ENCODE measurements around the gene KIF1B. TPM values are rescaled to one million over a fixed set of nuclear protein-coding genes. Genes with fewer than 3 reads are reported as not detected.

The KIF1B gene
- total RNA-seq, 2 experiments from 2014 or later = 7.9 to 9.7 TPM

GRCh38 chr1:10271090-10271489, 60.7 kb downstream of the KIF1B start:
- H3K4me3 Mint-ChIP-seq = no peak overlapping the region
- TF ChIP-seq CTCF (IDR thresholded peaks at IDR 0.05) = no peak
- ChIA-PET POLR2A (no interaction called here), CTCF (interaction anchor here (1.1 kb wide), 1 partner anchor 61 kb away, joined by 3 read pairs; the partner anchor contains the start of gene KIF1B)
- no peak overlapping the region for H3K27ac ChIP-seq (ENCODE audit: low read depth in 1 of 2, low read length in 2 of 2)
- H3K4me1 ChIP-seq (ENCODE audit: insufficient read depth, low read length) = no peaks in the 10 kb centered on the region
- DNase-seq (no peak), ATAC-seq (ENCODE audit: poor library complexity) (no peak)
- intact Hi-C loops (cut with DNase I, micrococcal nuclease) = no loop called here
- H3K36me3 ChIP-seq (ENCODE audit: insufficient read depth, low read length) = no peaks in the 10 kb centered on the region
- H3K4me3 ChIP-seq (ENCODE audit: low read length) = no peak overlapping the region
- no peaks in the 10 kb centered on the region for H3K9me3 Mint-ChIP-seq
- H3K27ac Mint-ChIP-seq = no peak overlapping the region
- H3K4me1 Mint-ChIP-seq (ENCODE audit: low read depth) = no peaks in the 10 kb centered on the region
- no peaks in the 10 kb centered on the region for H3K27me3 ChIP-seq (ENCODE audit: control insufficient read depth in 1 of 2, insufficient read depth in 2 of 2, low read length in 2 of 2)
- no peaks in the 10 kb centered on the region for H3K9me3 ChIP-seq (ENCODE audit: control insufficient read depth in 1 of 2, insufficient read depth in 1 of 2, low read length in 2 of 2)
- H3K36me3 Mint-ChIP-seq (ENCODE audit: low read depth) = peaks cover 26% of the 10 kb centered on the region
- no peaks in the 10 kb centered on the region for H3K27me3 Mint-ChIP-seq

- no peak overlapping the region for H3K27ac Mint-ChIP-seq
- intact Hi-C loops (cut with DNase I, micrococcal nuclease) = no loop called here
- ChIA-PET POLR2A (no interaction called here), CTCF (no interaction called here)
- no peak for ATAC-seq (ENCODE audit: poor library complexity)
- no peak overlapping the region for H3K4me3 ChIP-seq (ENCODE audit: low read length)
- DNase-seq = no peak
- no peaks in the 10 kb centered on the region for H3K9me3 ChIP-seq (ENCODE audit: control insufficient read depth in 1 of 2, insufficient read depth in 1 of 2, low read length in 2 of 2)
- H3K4me1 ChIP-seq (ENCODE audit: insufficient read depth, low read length) = no peaks in the 10 kb centered on the region
- no peaks in the 10 kb centered on the region for H3K4me1 Mint-ChIP-seq (ENCODE audit: low read depth)
- H3K27me3 Mint-ChIP-seq = no peaks in the 10 kb centered on the region
- TF ChIP-seq CTCF (IDR thresholded peaks at IDR 0.05) = no peak
- no peak overlapping the region for H3K4me3 Mint-ChIP-seq
- H3K36me3 Mint-ChIP-seq (ENCODE audit: low read depth) = peaks cover 28% of the 10 kb centered on the region
- H3K9me3 Mint-ChIP-seq = no peaks in the 10 kb centered on the region
- no peak overlapping the region for H3K27ac ChIP-seq (ENCODE audit: low read depth in 1 of 2, low read length in 2 of 2)
- H3K27me3 ChIP-seq (ENCODE audit: control insufficient read depth in 1 of 2, insufficient read depth in 2 of 2, low read length in 2 of 2) = no peaks in the 10 kb centered on the region
- no peaks in the 10 kb centered on the region for H3K36me3 ChIP-seq (ENCODE audit: insufficient read depth, low read length)
Observed at GRCh38 chr1:10271869-10272268, 61.5 kb downstream of the KIF1B start.

GRCh38 chr1:10272274-10272673, 61.9 kb downstream of the KIF1B start:
- ChIA-PET CTCF (no interaction called here), POLR2A (no interaction called here)
- no peaks in the 10 kb centered on the region for H3K27me3 Mint-ChIP-seq
- no peak overlapping the region for H3K27ac Mint-ChIP-seq
- no peak overlapping the region for H3K4me3 Mint-ChIP-seq
- ATAC-seq (ENCODE audit: poor library complexity) = no peak
- Histone ChIP-seq H3K36me3 (ENCODE audit: insufficient read depth, low read length) (no peaks in the 10 kb centered on the region), H3K27ac (ENCODE audit: low read depth in 1 of 2, low read length in 2 of 2) (no peak overlapping the region), H3K4me1 (ENCODE audit: insufficient read depth, low read length) (no peaks in the 10 kb centered on the region), H3K9me3 (ENCODE audit: control insufficient read depth in 1 of 2, insufficient read depth in 1 of 2, low read length in 2 of 2) (no peaks in the 10 kb centered on the region), H3K4me3 (ENCODE audit: low read length) (no peak overlapping the region), H3K27me3 (ENCODE audit: control insufficient read depth in 1 of 2, insufficient read depth in 2 of 2, low read length in 2 of 2) (no peaks in the 10 kb centered on the region)
- intact Hi-C loops (cut with DNase I, micrococcal nuclease) = no loop called here
- no peaks in the 10 kb centered on the region for H3K9me3 Mint-ChIP-seq
- peaks cover 28% of the 10 kb centered on the region for H3K36me3 Mint-ChIP-seq (ENCODE audit: low read depth)
- no peaks in the 10 kb centered on the region for H3K4me1 Mint-ChIP-seq (ENCODE audit: low read depth)
- DNase-seq = no peak
- no peak for TF ChIP-seq CTCF (IDR thresholded peaks at IDR 0.05)
